GM18517 (cell line): ENCODE measurements around the gene TCF7L2.
"Not testable (repeated sequence)": the region's sequence is repeated elsewhere in the genome, so short reads cannot be mapped to it uniquely, and the experiment has no call there.

ENCODE experiments used
- ATAC-seq: cut with Tn5 transposase; IDR thresholded peaks from one replicate; pipeline ENCODE4 v1.9.1; 2021; ENCODE audit warnings: mild to moderate bottlenecking, moderate library complexity; ENCODE audit not compliant: unreplicated experiment

The TCF7L2 gene

GRCh38 chr10:113061557-113061956, 111.5 kb downstream of the TCF7L2 start:
- no peak for ATAC-seq

GRCh38 chr10:113063043-113063967, 113.3 kb downstream of the TCF7L2 start:
- ATAC-seq = no peak

- ATAC-seq = no peak
These were observed 114.0 kb downstream of the TCF7L2 start for GRCh38 chr10:113064039-113064438.

GRCh38 chr10:113066120-113066519, 116.1 kb downstream of the TCF7L2 start:
- ATAC-seq = not testable (repeated sequence)

- ATAC-seq = no peak
These were observed 116.7 kb downstream of the TCF7L2 start for GRCh38 chr10:113066561-113067312.

GRCh38 chr10:113067501-113067900, 117.5 kb downstream of the TCF7L2 start:
- no peak for ATAC-seq

GRCh38 chr10:113068178-113068890, 118.3 kb downstream of the TCF7L2 start:
- ATAC-seq = no peak

- no peak for ATAC-seq
These were observed 119.5 kb downstream of the TCF7L2 start for GRCh38 chr10:113069595-113069994.

- no peak for ATAC-seq
These were observed 121.4 kb downstream of the TCF7L2 start for GRCh38 chr10:113071446-113071845.

- ATAC-seq = no peak
These were observed 123.6 kb downstream of the TCF7L2 start for GRCh38 chr10:113073549-113074189.

GRCh38 chr10:113076949-113077348, 126.9 kb downstream of the TCF7L2 start:
- ATAC-seq = no peak

- ATAC-seq = no peak
These were observed 128.3 kb downstream of the TCF7L2 start for GRCh38 chr10:113078282-113078907.

- no peak for ATAC-seq
These were observed 130.2 kb downstream of the TCF7L2 start for GRCh38 chr10:113080061-113080924.

- no peak for ATAC-seq
These were observed 130.8 kb downstream of the TCF7L2 start for GRCh38 chr10:113080925-113081229.

- no peak for ATAC-seq
These were observed 134.0 kb downstream of the TCF7L2 start for GRCh38 chr10:113084031-113084430.

- no peak for ATAC-seq
These were observed 135.7 kb downstream of the TCF7L2 start for GRCh38 chr10:113085776-113086175.

- no peak for ATAC-seq
These were observed 136.2 kb downstream of the TCF7L2 start for GRCh38 chr10:113086282-113086681.

- no peak for ATAC-seq
These were observed 137.3 kb downstream of the TCF7L2 start for GRCh38 chr10:113087165-113088029.

GRCh38 chr10:113088194-113088593, 138.1 kb downstream of the TCF7L2 start:
- ATAC-seq = no peak
